ENCODE measurements around the gene OR1D2. TPM values are rescaled to one million over a fixed set of nuclear protein-coding genes. Genes with fewer than 3 reads are reported as not detected.
"Not testable (repeated sequence)": the region's sequence is repeated elsewhere in the genome, so short reads cannot be mapped to it uniquely, and the experiment has no call there.

The OR1D2 gene
- total and polyA plus RNA-seq, 2 of the 13 experiments (the other 11 are each of a cell fraction or from before 2014, with no cell fraction given), result not detected

GRCh38 chr17:3065192-3065591, 39.0 kb downstream of the OR1D2 start:
- peak; percentile 51 for TF ChIP-seq ELF3 (CRISPR knock-in tag; IDR thresholded peaks at IDR 0.05)
- peak; percentile 37; the same call in 1 of the 2 replicates for TF ChIP-seq FOXA3 (CRISPR knock-in tag; IDR thresholded peaks at IDR 0.05)
- TF ChIP-seq ETV5 (CRISPR knock-in tag; IDR thresholded peaks at IDR 0.05; ENCODE audit: borderline replicate concordance), result peak; percentile 40; the same call in 1 of the 2 replicates
- TF ChIP-seq CEBPG (CRISPR knock-in tag; IDR thresholded peaks at IDR 0.05), result 0 out of 2 replicates have a peak, but pooled peaks have one; percentile 21
- TF ChIP-seq RARA (CRISPR knock-in tag; IDR thresholded peaks at IDR 0.05), result peak; percentile 64
- TF ChIP-seq, protein P1, sequence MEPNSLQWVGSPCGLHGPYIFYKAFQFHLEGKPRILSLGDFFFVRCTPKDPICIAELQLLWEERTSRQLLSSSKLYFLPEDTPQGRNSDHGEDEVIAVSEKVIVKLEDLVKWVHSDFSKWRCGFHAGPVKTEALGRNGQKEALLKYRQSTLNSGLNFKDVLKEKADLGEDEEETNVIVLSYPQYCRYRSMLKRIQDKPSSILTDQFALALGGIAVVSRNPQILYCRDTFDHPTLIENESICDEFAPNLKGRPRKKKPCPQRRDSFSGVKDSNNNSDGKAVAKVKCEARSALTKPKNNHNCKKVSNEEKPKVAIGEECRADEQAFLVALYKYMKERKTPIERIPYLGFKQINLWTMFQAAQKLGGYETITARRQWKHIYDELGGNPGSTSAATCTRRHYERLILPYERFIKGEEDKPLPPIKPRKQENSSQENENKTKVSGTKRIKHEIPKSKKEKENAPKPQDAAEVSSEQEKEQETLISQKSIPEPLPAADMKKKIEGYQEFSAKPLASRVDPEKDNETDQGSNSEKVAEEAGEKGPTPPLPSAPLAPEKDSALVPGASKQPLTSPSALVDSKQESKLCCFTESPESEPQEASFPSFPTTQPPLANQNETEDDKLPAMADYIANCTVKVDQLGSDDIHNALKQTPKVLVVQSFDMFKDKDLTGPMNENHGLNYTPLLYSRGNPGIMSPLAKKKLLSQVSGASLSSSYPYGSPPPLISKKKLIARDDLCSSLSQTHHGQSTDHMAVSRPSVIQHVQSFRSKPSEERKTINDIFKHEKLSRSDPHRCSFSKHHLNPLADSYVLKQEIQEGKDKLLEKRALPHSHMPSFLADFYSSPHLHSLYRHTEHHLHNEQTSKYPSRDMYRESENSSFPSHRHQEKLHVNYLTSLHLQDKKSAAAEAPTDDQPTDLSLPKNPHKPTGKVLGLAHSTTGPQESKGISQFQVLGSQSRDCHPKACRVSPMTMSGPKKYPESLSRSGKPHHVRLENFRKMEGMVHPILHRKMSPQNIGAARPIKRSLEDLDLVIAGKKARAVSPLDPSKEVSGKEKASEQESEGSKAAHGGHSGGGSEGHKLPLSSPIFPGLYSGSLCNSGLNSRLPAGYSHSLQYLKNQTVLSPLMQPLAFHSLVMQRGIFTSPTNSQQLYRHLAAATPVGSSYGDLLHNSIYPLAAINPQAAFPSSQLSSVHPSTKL (CRISPR knock-in tag; IDR thresholded peaks at IDR 0.05), result peak; percentile 23; the same call in 1 of the 2 replicates
- H3K9me3 ChIP-seq (ENCODE audit: low read length); intact Hi-C loops (cut with micrococcal nuclease; ENCODE audit: unreplicated experiment); H3K9ac ChIP-seq (ENCODE audit: insufficient read depth, low read depth, low read length); H3K27ac ChIP-seq (ENCODE audit: extremely low read length, insufficient read depth, low read length); H3K4me3 ChIP-seq (replicated peaks in 1 of 3; ENCODE audit: insufficient read depth in 1 of 3, low read depth in 2 of 3, low read length in 3 of 3); DNase-seq (ENCODE audit: low spot score); ATAC-seq; POLR2A ChIA-PET; H3K36me3 ChIP-seq (replicated peaks in 1 of 2; ENCODE audit: control insufficient read depth in 1 of 2, insufficient read depth in 2 of 2, low read length in 2 of 2); H3K4me2 ChIP-seq (ENCODE audit: low read depth, low read length); H2AFZ ChIP-seq (ENCODE audit: low read length); in situ Hi-C loops (cut with HindIII; ENCODE audit: extremely low pct_ligation_motif_present, low pct_unique_long_range_greater_than_20kb); H3K79me2 ChIP-seq (ENCODE audit: insufficient read depth, low read length); H3K27me3 ChIP-seq (ENCODE audit: control insufficient read depth in 1 of 2, insufficient read depth in 2 of 2, low read length in 2 of 2); BruUV-seq (replicated peaks); FAIRE-seq; CTCF ChIA-PET (ENCODE audit: low intra/inter-chr PET ratio, low total read pairs); H3K4me1 ChIP-seq (ENCODE audit: insufficient read depth, low read length); H4K20me1 ChIP-seq (ENCODE audit: insufficient read depth, low read length): not testable (repeated sequence)
- WGBS (ENCODE audit: low lambda C conversion rate), result 0% methylated on average over 1 of the region's 1 CpG

- H3K27me3 ChIP-seq (ENCODE audit: control insufficient read depth in 1 of 2, insufficient read depth in 2 of 2, low read length in 2 of 2); H3K4me2 ChIP-seq (ENCODE audit: low read depth, low read length); H3K9me3 ChIP-seq (ENCODE audit: low read length); ATAC-seq; intact Hi-C loops (cut with micrococcal nuclease; ENCODE audit: unreplicated experiment); POLR2A ChIA-PET; in situ Hi-C loops (cut with HindIII; ENCODE audit: extremely low pct_ligation_motif_present, low pct_unique_long_range_greater_than_20kb); H3K4me1 ChIP-seq (ENCODE audit: insufficient read depth, low read length); H3K36me3 ChIP-seq (replicated peaks in 1 of 2; ENCODE audit: control insufficient read depth in 1 of 2, insufficient read depth in 2 of 2, low read length in 2 of 2); H3K79me2 ChIP-seq (ENCODE audit: insufficient read depth, low read length); FAIRE-seq; H3K4me3 ChIP-seq (replicated peaks in 1 of 3; ENCODE audit: insufficient read depth in 1 of 3, low read depth in 2 of 3, low read length in 3 of 3); BruUV-seq (replicated peaks); H4K20me1 ChIP-seq (ENCODE audit: insufficient read depth, low read length); DNase-seq (ENCODE audit: low spot score); H3K9ac ChIP-seq (ENCODE audit: insufficient read depth, low read depth, low read length); CTCF ChIA-PET (ENCODE audit: low intra/inter-chr PET ratio, low total read pairs); H2AFZ ChIP-seq (ENCODE audit: low read length); H3K27ac ChIP-seq (ENCODE audit: extremely low read length, insufficient read depth, low read length): not testable (repeated sequence)
- WGBS (ENCODE audit: low lambda C conversion rate), result no CpG with 5 or more reads among the region's 2 CpGs
Measured at GRCh38 chr17:3063507-3063906, 40.7 kb downstream of the OR1D2 start, which contains the start of gene OR1D5. OR1D5 (minus strand) TSS chr17:3063607; CDS start chr17:3063607, 0 bp downstream.

- H3K4me1 ChIP-seq (ENCODE audit: insufficient read depth, low read length); H3K9ac ChIP-seq (ENCODE audit: insufficient read depth, low read depth, low read length); H3K36me3 ChIP-seq (replicated peaks in 1 of 2; ENCODE audit: control insufficient read depth in 1 of 2, insufficient read depth in 2 of 2, low read length in 2 of 2); H3K4me3 ChIP-seq (replicated peaks in 1 of 3; ENCODE audit: insufficient read depth in 1 of 3, low read depth in 2 of 3, low read length in 3 of 3); H3K79me2 ChIP-seq (ENCODE audit: insufficient read depth, low read length); POLR2A ChIA-PET; CTCF ChIA-PET (ENCODE audit: low intra/inter-chr PET ratio, low total read pairs); FAIRE-seq; H3K4me2 ChIP-seq (ENCODE audit: low read depth, low read length); H3K27ac ChIP-seq (ENCODE audit: extremely low read length, insufficient read depth, low read length); BruUV-seq (replicated peaks); H2AFZ ChIP-seq (ENCODE audit: low read length); H3K27me3 ChIP-seq (ENCODE audit: control insufficient read depth in 1 of 2, insufficient read depth in 2 of 2, low read length in 2 of 2); DNase-seq (ENCODE audit: low spot score); in situ Hi-C loops (cut with HindIII; ENCODE audit: extremely low pct_ligation_motif_present, low pct_unique_long_range_greater_than_20kb); intact Hi-C loops (cut with micrococcal nuclease; ENCODE audit: unreplicated experiment); ATAC-seq; H4K20me1 ChIP-seq (ENCODE audit: insufficient read depth, low read length); H3K9me3 ChIP-seq (ENCODE audit: low read length): not testable (repeated sequence)
- 17% methylated on average over 8 of the region's 8 CpGs for WGBS (ENCODE audit: low lambda C conversion rate)
Measured at GRCh38 chr17:3062824-3063377, 41.3 kb downstream of the OR1D2 start.
